Measurements from ENCODE around the gene ODAD3.
"Not testable (repeated sequence)": the region's sequence is repeated elsewhere in the genome, so short reads cannot be mapped to it uniquely, and the experiment has no call there.

Gene ODAD3

GRCh38 chr19:11435057-11435832, at the start of gene ODAD3, which contains the start of gene PRKCSH:
TSS of gene ODAD3 (minus strand) at chr19:11435121. CDS start at chr19:11435016, 105 bp downstream.
TSS of gene PRKCSH (plus strand) at chr19:11435635. CDS start at chr19:11436118, 483 bp downstream.
- peak; percentile 99 for DNase-seq (ENCODE audit: low spot score)

- DNase-seq (ENCODE audit: low spot score), result no peak
Measured at GRCh38 chr19:11483366-11484111, 48.6 kb upstream of the ODAD3 start.

- peak; percentile 98 for DNase-seq (ENCODE audit: low spot score)
Measured at GRCh38 chr19:11482384-11483050, 47.6 kb upstream of the ODAD3 start.

- peak; percentile 94 for DNase-seq (ENCODE audit: low spot score)
Measured at GRCh38 chr19:11481534-11482383, 46.8 kb upstream of the ODAD3 start.

GRCh38 chr19:11480715-11481533, 46.0 kb upstream of the ODAD3 start, which contains the start of gene ELAVL3:
TSS of gene ELAVL3 (minus strand) at chr19:11481046. CDS start at chr19:11480608, 438 bp downstream.
- no peak for DNase-seq (ENCODE audit: low spot score)

- DNase-seq (ENCODE audit: low spot score), result no peak
Measured at GRCh38 chr19:11479898-11480714, 45.2 kb upstream of the ODAD3 start.

GRCh38 chr19:11479090-11479897, 44.4 kb upstream of the ODAD3 start:
- peak; percentile 60 for DNase-seq (ENCODE audit: low spot score)

GRCh38 chr19:11478167-11479089, 43.5 kb upstream of the ODAD3 start:
- no peak for DNase-seq (ENCODE audit: low spot score)

GRCh38 chr19:11475861-11476260, 40.9 kb upstream of the ODAD3 start:
- no peak for DNase-seq (ENCODE audit: low spot score)

GRCh38 chr19:11475343-11475742, 40.4 kb upstream of the ODAD3 start:
- DNase-seq (ENCODE audit: low spot score), result not testable (repeated sequence)

GRCh38 chr19:11473725-11474124, 38.8 kb upstream of the ODAD3 start:
- DNase-seq (ENCODE audit: low spot score), result no peak

- DNase-seq (ENCODE audit: low spot score), result not testable (repeated sequence)
Measured at GRCh38 chr19:11468266-11468845, 33.4 kb upstream of the ODAD3 start.

GRCh38 chr19:11465600-11465999, 30.7 kb upstream of the ODAD3 start:
- no peak for DNase-seq (ENCODE audit: low spot score)

- no peak for DNase-seq (ENCODE audit: low spot score)
Measured at GRCh38 chr19:11464333-11465265, 29.7 kb upstream of the ODAD3 start.

- DNase-seq (ENCODE audit: low spot score), result no peak
Measured at GRCh38 chr19:11463391-11463790, 28.5 kb upstream of the ODAD3 start.

GRCh38 chr19:11461453-11461852, 26.5 kb upstream of the ODAD3 start:
- DNase-seq (ENCODE audit: low spot score), result no peak
